Right forelimb (tissue), 1 donor: Measurements from ENCODE around the gene PINK1.

Experiments used
- DNase-seq: peaks from one replicate; pipeline ENCODE4 v3.0.0-alpha.2; 2018

The PINK1 gene

GRCh38 chr1:20682571-20683236 is 49.4 kb downstream of the PINK1 start:
- DNase-seq = no peak

DNA sequence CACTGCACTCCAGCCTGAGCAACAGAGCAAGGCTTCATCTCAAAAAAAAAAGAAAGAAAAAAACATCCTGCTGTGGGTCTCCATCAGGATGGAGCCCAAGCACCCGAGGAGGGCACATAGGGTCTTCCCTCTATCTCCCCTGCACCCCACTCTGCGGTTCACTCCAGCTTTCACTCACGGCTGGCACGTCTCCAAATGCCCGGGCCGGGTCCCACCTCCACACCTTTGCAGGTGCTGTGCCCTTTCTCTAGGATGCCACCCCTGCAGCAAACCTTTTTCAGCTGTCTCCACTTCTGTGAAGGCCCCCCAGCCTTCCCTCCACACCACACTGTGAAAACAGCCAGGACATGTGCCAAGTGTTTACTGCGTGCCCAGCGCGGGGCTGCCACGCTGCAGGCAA is 50.4 kb downstream of the PINK1 start:
- no peak for DNase-seq

DNA sequence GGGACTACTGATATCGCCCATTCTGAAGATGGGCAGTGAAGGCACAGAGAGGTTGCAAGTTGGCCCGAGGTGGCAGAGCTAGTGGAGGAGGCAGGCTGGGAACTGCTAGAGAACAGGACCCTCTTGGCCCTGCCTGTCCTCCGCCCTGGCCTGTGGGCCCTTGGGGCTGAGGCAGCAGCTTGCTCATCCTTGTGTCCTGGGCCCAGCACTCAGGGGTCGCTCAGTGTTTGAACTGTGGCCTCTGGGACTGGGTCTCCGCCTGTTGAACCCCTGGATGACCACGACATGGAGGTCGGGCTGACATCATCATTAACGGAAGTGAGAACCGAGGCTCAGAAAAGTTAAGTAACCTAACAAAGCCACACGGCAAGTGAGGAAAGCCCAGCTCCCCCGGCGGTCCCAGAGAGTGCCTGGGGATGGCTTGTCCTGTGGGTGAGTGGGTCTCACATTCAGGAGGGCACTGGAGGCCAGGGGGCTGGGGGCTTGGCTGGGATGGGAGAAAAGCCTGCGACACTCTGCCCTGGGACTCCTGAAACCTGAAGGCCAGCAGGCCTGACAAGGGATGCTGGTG is 50.9 kb downstream of the PINK1 start:
- no peak for DNase-seq

GRCh38 chr1:20684651-20685050 is 51.4 kb downstream of the PINK1 start:
- no peak for DNase-seq

- DNase-seq = no peak
Observed at GRCh38 chr1:20685099-20685662, 51.9 kb downstream of the PINK1 start.

DNA sequence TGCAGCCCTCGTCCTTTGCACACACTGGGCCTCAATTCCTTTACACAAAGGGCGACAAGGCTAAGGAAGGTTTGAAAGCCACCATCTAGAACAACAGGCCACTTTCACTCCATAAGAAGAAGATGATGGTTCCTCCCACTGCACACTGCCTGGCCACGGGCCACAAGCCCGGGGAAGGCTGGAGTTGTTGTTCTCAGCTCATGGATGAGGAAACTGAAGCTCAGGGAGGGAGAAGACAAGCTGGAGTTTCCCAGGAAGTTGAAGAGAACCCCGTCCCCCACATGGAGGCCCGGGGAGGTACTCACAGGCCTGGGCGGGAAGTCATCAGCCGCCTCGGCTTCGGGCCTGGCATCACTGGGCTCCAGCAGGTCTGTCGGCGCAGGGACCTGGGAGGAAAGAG is 52.5 kb downstream of the PINK1 start:
- no peak for DNase-seq

GRCh38 chr1:20686883-20687725 is 53.8 kb downstream of the PINK1 start:
- DNase-seq = no peak

DNA sequence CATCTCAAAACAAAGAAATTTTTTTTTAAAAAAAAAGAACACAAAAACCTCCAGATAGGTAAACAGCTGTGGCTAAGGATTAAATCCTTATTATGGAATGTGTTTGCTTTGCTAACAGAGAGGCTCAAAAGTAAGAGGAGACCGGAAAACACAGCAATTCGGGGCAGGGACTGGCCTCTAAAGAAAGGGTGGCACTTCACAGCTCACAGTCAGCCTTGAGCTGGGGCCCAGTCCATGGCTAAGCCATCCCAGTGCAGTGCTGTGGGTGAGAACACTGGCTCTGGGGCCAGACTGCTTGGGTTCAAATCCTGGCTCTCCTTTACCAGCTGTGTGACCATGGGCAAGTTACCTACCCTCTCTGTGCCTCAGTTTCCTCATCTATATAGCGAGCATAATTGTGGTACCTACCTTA is 56.4 kb downstream of the PINK1 start:
- no peak for DNase-seq

DNA sequence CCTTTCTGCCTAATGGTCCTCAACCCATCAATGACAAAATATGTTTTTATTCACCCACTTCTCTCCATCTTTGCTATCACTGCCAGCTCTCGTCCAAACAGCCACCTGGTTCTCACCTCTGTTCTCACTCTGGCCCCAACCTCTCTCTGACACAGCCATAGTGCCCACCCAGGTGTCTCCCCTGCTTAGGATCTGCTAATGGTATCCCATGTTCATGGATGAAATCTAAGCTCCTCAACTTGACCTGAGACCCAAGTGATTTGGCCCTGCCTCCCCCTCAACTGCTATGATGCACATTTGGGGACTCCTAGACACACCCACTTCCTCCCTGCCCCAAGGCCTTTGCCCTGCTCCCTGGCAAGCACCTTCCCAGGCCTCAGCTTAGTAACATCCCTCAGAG is 58.6 kb downstream of the PINK1 start:
- DNase-seq = no peak

- no peak for DNase-seq
Observed at GRCh38 chr1:20693623-20694022, 60.4 kb downstream of the PINK1 start.

GRCh38 chr1:20695515-20695914 is 62.3 kb downstream of the PINK1 start:
- DNase-seq = no peak

GRCh38 chr1:20696397-20697333 is 63.4 kb downstream of the PINK1 start:
- DNase-seq = peak; percentile 90

- no peak for DNase-seq
Observed at GRCh38 chr1:20697563-20697962, 64.3 kb downstream of the PINK1 start.

DNA sequence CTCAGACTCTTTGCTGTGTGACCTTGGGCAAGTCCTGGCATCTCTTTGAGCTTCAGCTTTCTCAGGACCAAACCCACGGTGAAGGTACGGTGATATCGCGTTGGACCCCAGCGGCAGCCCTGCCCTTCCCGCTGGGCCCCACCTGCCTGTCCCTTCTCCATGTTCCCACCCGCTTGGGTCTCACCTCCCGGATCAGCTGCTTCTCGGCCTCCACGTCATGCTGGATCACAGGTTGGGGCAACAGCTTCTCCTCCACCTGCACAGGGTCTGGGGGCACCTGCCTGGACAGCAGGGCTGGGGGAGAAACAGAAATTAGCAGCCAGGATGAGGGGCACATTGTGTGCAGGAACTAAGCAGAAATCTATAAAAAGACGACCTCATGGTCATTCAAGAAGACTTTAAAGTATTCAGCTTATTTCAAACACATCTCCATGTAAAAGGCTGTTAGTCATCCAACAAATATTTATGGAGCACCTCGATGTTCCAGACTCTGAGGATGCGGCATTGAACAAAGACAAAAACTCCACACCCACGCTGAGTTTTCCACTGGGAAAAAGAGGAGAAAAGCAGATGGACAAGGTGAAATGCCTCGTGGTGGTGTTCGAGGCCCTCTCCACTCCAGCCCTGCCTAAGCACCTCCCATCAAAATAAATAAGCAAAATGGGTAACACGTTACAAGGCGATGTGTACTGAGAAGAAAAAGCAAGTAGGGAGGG is 65.1 kb downstream of the PINK1 start:
- DNase-seq = no peak

DNA sequence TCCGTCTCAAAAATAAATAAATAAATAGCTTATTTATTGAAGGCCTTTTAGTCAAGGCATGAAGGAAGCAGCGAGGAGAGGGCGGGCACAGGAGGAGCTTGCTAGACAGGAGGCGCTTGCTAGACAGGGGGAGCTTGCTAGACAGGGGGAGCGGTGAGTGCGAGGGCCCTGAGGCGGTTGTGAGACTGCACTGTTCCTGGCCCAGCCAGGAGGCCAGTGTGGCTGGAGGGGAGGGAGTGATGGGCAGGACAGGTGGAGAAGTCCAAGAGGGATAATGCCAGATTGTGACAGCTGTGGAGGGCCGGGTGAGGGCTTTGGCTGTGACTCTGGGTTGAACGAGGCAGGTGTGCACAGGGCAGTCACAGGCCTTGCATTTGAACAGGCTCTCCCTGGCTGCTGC is 66.3 kb downstream of the PINK1 start:
- DNase-seq = no peak

- DNase-seq = no peak
Observed at GRCh38 chr1:20700636-20701215, 67.5 kb downstream of the PINK1 start.
